Fibroblast of mammary gland (primary cell): ENCODE data around the gene RGP1.
A peak's percentile ranks its signal among the peaks of the same experiment; 100 is the strongest.

ENCODE experiments used
- DNase-seq: peaks from one replicate; pipeline ENCODE4 v3.0.0-alpha.2; 2010; ENCODE audit warnings: low read depth
- H3K4me3 ChIP-seq: 2 replicates; pipeline ENCODE4 v1.5.1; 2011; ENCODE audit warnings: low read depth, mild to moderate bottlenecking, low read length, moderate library complexity; ENCODE audit not compliant: control insufficient read depth
- CTCF ChIP-seq: conservative IDR thresholded peaks from 2 replicates; pipeline ENCODE4 v1.5.1; 2011; ENCODE audit warnings: low read depth, low read length, inconsistent platforms; ENCODE audit not compliant: control insufficient read depth, insufficient read depth

RGP1 gene

GRCh38 chr9:35732800-35733541 is 16.1 kb upstream of the RGP1 start:
- H3K4me3 ChIP-seq: peak overlapping the region; percentile 98
- peak; percentile 60 for DNase-seq
- TF ChIP-seq CTCF: no peak

GRCh38 chr9:35734096-35734495 is 15.0 kb upstream of the RGP1 start:
- H3K4me3 ChIP-seq: no peak overlapping the region
- TF ChIP-seq CTCF: no peak
- DNase-seq: peak; percentile 48

- H3K4me3 ChIP-seq: no peak overlapping the region
- peak; percentile 94 for TF ChIP-seq CTCF
- DNase-seq: peak; percentile 79
Observed at GRCh38 chr9:35736201-35736633, 12.9 kb upstream of the RGP1 start.

GRCh38 chr9:35737143-35737542 is 11.9 kb upstream of the RGP1 start:
- no peak overlapping the region for H3K4me3 ChIP-seq
- no peak for DNase-seq
- no peak for TF ChIP-seq CTCF

- no peak overlapping the region for H3K4me3 ChIP-seq
- TF ChIP-seq CTCF: no peak
- no peak for DNase-seq
Observed at GRCh38 chr9:35738186-35738585, 10.9 kb upstream of the RGP1 start.

GRCh38 chr9:35738924-35739323 is 10.2 kb upstream of the RGP1 start:
- no peak for TF ChIP-seq CTCF
- H3K4me3 ChIP-seq: no peak overlapping the region
- no peak for DNase-seq

- no peak for DNase-seq
- TF ChIP-seq CTCF: no peak
Observed at GRCh38 chr9:35740243-35740642, 8.8 kb upstream of the RGP1 start.

More at GRCh38 chr9:35740243-35740642, 8.8 kb upstream of the RGP1 start:
- H3K4me3 ChIP-seq: no peak overlapping the region
